Measurements from ENCODE around the gene FRMD4A.

- no peak for TF ChIP-seq POLR2A (IDR thresholded peaks at IDR 0.05; ENCODE audit: low read depth, low read length)
- no peak for TF ChIP-seq POLR2AphosphoS5 (IDR thresholded peaks at IDR 0.05; ENCODE audit: low read depth, low read length)
Observed at GRCh38 chr10:13701157-13701919, 629.4 kb downstream of the FRMD4A start.

All from GM12892 (cell line).